Subcutaneous adipose tissue (tissue), 4 donors: ENCODE data around the gene SLC9A7. TPM values are rescaled to one million over a fixed set of nuclear protein-coding genes. Genes with fewer than 3 reads are reported as not detected.

Source experiments
- total RNA-seq, 4 donors: library from RNA; depleted of rRNA; stranded (reverse); fragments of >200 nt; gene quantifications; one replicate each; pipeline ENCODE4 v1.1.0, GENCODE V29; 2016
- TF ChIP-seq, protein P1 (sequence below): fragments of 450-650 bp; IDR thresholded peaks from one replicate; pipeline ENCODE4 v1.5.1; 2016; ENCODE audit warnings: low read depth, mild to moderate bottlenecking, control low read depth, antibody characterized with exemption, moderate library complexity

Gene SLC9A7
- total RNA-seq, 4 donors from 2014 or later = 1.5 to 15.5 (median 4.5) TPM

- TF ChIP-seq, protein P1, sequence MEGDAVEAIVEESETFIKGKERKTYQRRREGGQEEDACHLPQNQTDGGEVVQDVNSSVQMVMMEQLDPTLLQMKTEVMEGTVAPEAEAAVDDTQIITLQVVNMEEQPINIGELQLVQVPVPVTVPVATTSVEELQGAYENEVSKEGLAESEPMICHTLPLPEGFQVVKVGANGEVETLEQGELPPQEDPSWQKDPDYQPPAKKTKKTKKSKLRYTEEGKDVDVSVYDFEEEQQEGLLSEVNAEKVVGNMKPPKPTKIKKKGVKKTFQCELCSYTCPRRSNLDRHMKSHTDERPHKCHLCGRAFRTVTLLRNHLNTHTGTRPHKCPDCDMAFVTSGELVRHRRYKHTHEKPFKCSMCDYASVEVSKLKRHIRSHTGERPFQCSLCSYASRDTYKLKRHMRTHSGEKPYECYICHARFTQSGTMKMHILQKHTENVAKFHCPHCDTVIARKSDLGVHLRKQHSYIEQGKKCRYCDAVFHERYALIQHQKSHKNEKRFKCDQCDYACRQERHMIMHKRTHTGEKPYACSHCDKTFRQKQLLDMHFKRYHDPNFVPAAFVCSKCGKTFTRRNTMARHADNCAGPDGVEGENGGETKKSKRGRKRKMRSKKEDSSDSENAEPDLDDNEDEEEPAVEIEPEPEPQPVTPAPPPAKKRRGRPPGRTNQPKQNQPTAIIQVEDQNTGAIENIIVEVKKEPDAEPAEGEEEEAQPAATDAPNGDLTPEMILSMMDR = no peak
These were observed 171.2 kb downstream of the SLC9A7 start for GRCh38 chrX:46587753-46588171.

DNA sequence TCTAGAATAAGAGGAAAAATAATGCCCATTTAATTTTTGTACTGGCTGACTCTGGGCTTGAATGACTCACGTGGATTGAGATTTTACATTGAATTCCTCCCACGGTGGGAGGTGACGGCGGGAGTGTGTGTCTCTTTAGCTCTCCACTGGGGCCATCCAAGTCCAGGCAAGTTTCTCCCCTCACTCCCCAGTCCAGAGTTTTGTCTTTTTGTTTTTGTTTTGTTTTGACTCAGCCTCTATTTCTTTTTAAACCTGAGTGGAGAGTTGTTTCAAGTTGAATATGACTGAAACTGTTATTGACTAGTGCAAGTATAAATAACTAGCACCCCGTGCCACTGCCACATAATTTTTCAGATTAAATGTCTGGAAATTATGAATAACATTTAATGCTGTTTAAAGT is 171.8 kb downstream of the SLC9A7 start:
- TF ChIP-seq, protein P1 = no peak

DNA sequence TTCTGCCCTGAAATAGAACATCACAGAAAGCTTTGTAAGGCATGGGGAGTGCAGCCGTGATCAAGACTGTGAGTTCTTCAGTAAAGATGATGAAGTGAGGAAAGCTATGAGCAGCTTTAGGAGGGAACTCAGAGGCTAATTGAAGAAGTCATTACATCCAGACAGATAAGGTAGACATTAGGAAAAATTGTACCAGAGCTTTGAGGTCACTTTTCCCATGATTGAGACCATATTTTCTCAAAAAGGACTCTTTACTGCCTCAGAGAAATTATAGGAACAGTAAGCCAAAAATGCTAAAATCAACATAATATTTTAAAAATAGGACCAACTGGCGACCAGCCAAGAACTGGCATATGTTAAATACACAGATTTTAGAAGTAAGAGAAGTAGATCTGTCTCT is 174.2 kb downstream of the SLC9A7 start:
- TF ChIP-seq, protein P1 = no peak

DNA sequence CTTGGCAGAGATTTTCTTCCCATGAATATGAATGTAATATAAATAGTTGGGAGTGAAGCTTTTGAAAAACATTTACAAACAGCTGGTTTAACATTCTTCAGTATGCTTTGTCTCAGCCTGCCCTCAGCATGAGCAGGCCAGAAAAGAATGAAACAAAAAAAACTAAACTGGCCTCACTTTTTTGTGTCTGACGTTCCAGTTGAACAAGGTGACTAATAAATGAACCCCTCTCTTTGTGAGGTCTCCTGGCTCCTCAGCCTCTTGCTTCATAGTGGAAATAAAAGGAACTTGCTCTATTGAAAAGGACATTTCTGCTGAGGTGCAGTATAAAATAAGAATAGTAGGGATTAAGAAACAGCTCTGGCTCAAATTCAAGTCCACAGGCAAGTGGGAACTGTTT is 176.0 kb downstream of the SLC9A7 start:
- TF ChIP-seq, protein P1 = no peak

- TF ChIP-seq, protein P1 = no peak
These were observed 176.6 kb downstream of the SLC9A7 start for GRCh38 chrX:46582325-46582724.

- TF ChIP-seq, protein P1 = no peak
These were observed 178.3 kb downstream of the SLC9A7 start for GRCh38 chrX:46580613-46581012.

DNA sequence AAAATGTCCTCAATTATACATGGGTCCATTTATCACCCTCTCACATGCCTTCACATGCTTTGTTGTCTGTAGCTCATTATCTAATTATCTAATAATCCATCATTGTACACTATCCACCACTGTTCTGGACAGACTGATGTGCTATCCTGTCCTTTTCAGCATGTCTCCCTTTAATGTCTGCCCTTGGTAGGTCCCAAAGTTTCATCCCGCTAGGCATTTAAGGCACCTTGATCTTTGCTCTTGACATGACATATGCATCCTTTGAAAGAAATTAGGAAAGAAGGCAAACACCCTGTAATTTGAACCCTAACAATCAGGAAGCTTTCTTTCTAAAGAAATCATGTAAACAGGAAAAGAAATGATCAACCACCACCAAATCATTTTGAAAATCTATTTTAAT is 179.7 kb downstream of the SLC9A7 start:
- TF ChIP-seq, protein P1 = no peak
